Uterus (tissue), 2 donors: Measurements from ENCODE around the gene CDH4.

Experiments used
- CTCF ChIP-seq, 4 experiments: fragments of 200-600 bp in 2 of 4; fragments of 450-650 bp in 2 of 4; sonication (generic) in 2 of 4; IDR thresholded peaks; one replicate each; pipeline ENCODE4 v1.5.1; 2016 to 2019; ENCODE audit warnings: antibody characterized with exemption in 4 of 4, mild to moderate bottlenecking in 2 of 4, moderate library complexity in 1 of 4
- POLR2A ChIP-seq, 2 donors: fragments of 450-650 bp; IDR thresholded peaks; one replicate each; pipeline ENCODE4 v1.6.1; 2016; ENCODE audit warnings: antibody characterized with exemption in 2 of 2, mild to moderate bottlenecking in 1 of 2, moderate library complexity in 1 of 2

GRCh38 chr20:61701802-61702201 lies 449.7 kb downstream of the CDH4 start:
- TF ChIP-seq CTCF (IDR thresholded peaks at IDR 0.05) (no peak), POLR2A (IDR thresholded peaks at IDR 0.05) (no peak)
